ENCODE results near the gene ZDHHC11B. TPM values are rescaled to one million over a fixed set of nuclear protein-coding genes. Genes with fewer than 3 reads are reported as not detected.
"Not testable (repeated sequence)": the region's sequence is repeated elsewhere in the genome, so short reads cannot be mapped to it uniquely, and the experiment has no call there.

Gene ZDHHC11B
- total RNA-seq = 10 to 100 TPM in 1 of 2 donors, 1 to 10 TPM in 1; 8.4 to 26.4 TPM
- 10 to 100 TPM; 24.0 to 52.3 (median 37.6) TPM for polyA plus RNA-seq (ENCODE audit: insufficient read length in 6 of 6)
- long read RNA-seq, donor 1, partial matches to known transcripts = 0 of 2 reads
- long read RNA-seq, donor 1, other reads (novel, unspliced or antisense) = 0 of 2 reads
- long read RNA-seq, donor 2, partial matches to known transcripts = 0 of 1 reads
- long read RNA-seq, donor 2, other reads (novel, unspliced or antisense) = 0 of 1 reads
- long read RNA-seq, donor 3 = 0 reads
- long read RNA-seq, donor 4, partial matches to known transcripts = 0 of 2 reads
- long read RNA-seq, donor 4, other reads (novel, unspliced or antisense) = 2 of 2 reads
- long read RNA-seq, donor 5, partial matches to known transcripts = 5 of 6 reads
- long read RNA-seq, donor 5, other reads (novel, unspliced or antisense) = 0 of 6 reads
- long read RNA-seq, donor 6, partial matches to known transcripts = 0 of 1 reads
- long read RNA-seq, donor 6, other reads (novel, unspliced or antisense) = 0 of 1 reads
- long read RNA-seq, donor 7, partial matches to known transcripts = 0 of 2 reads
- long read RNA-seq, donor 7, other reads (novel, unspliced or antisense) = 0 of 2 reads
- long read RNA-seq, donor 8, partial matches to known transcripts = 15 of 16 reads
- long read RNA-seq, donor 8, other reads (novel, unspliced or antisense) = 0 of 16 reads
- long read RNA-seq, donor 9 = 0 reads
- long read RNA-seq, donor 10 = 0 reads
- long read RNA-seq, donor 11 = 0 reads
- long read RNA-seq, donor 12, partial matches to known transcripts = 0 of 1 reads
- long read RNA-seq, donor 12, other reads (novel, unspliced or antisense) = 0 of 1 reads

- peak; percentile 60 to 92 (median 88) for DNase-seq
- H3K36me3 ChIP-seq = not testable (repeated sequence)
- peak within 1 kb of the TSS in 1 of 2 donors; percentile 37 for H3K27ac ChIP-seq
Observed at GRCh38 chr5:784428-785177, at the start of gene ZDHHC11B. Gene ZDHHC11B, minus strand, starts transcription at chr5:784729. Its CDS starts 17,810 bp downstream, at chr5:766919.

GRCh38 chr5:834013-834412 is 49.5 kb upstream of the ZDHHC11B start:
- H3K27me3 ChIP-seq; H3K4me1 ChIP-seq; H3K36me3 ChIP-seq; H3K27ac ChIP-seq; intact Hi-C loops (cut with DNase I); H3K9me3 ChIP-seq; H3K4me3 ChIP-seq; DNase-seq; ATAC-seq: not testable (repeated sequence)

More at GRCh38 chr5:784428-785177, at the start of gene ZDHHC11B:
- H3K9me3 ChIP-seq; intact Hi-C loops (cut with DNase I); H3K4me1 ChIP-seq: not testable (repeated sequence)
- peaks cover 0 to 25% of the 10 kb centered on the region in 2 donors for H3K27me3 ChIP-seq
- peak; percentile 83 for ATAC-seq
- peak within 1 kb of the TSS; percentile 52 to 55 for H3K4me3 ChIP-seq

GRCh38 chr5:828194-828593 is 43.7 kb upstream of the ZDHHC11B start:
- H3K27ac ChIP-seq; H3K4me1 ChIP-seq; H3K4me3 ChIP-seq; H3K27me3 ChIP-seq; H3K36me3 ChIP-seq; intact Hi-C loops (cut with DNase I); ATAC-seq; H3K9me3 ChIP-seq: not testable (repeated sequence)
- DNase-seq = peak in 1 of 4 donors; percentile 67

- H3K27ac ChIP-seq; H3K4me1 ChIP-seq; H3K27me3 ChIP-seq; DNase-seq; H3K36me3 ChIP-seq; H3K4me3 ChIP-seq; intact Hi-C loops (cut with DNase I); H3K9me3 ChIP-seq: not testable (repeated sequence)
- ATAC-seq = peak; percentile 58
Observed at GRCh38 chr5:825544-825943, 41.0 kb upstream of the ZDHHC11B start.

- no peak for TF ChIP-seq CTCF (IDR thresholded peaks at IDR 0.05)
- Histone ChIP-seq H3K27ac (no peak overlapping the region), H3K36me3 (no peaks in the 10 kb centered on the region), H3K4me3 (no peak overlapping the region), H3K4me1 (no peaks in the 10 kb centered on the region), H3K27me3 (no peaks in the 10 kb centered on the region), H3K9me3 (no peaks in the 10 kb centered on the region)
- intact Hi-C loops (cut with DNase I) = no loop called here
- no peak for DNase-seq
- ATAC-seq = no peak
Observed at GRCh38 chr5:821504-821903, 37.0 kb upstream of the ZDHHC11B start.

GRCh38 chr5:820245-820644 is 35.7 kb upstream of the ZDHHC11B start:
- Histone ChIP-seq H3K27ac (no peak overlapping the region), H3K36me3 (no peaks in the 10 kb centered on the region), H3K27me3 (no peaks in the 10 kb centered on the region), H3K4me1 (no peaks in the 10 kb centered on the region), H3K9me3 (no peaks in the 10 kb centered on the region), H3K4me3 (no peak overlapping the region)
- intact Hi-C loops (cut with DNase I) = no loop called here
- DNase-seq (no peak), ATAC-seq (no peak)
- TF ChIP-seq CTCF (IDR thresholded peaks at IDR 0.05) = no peak

Measured in left lung (tissue), 14 donors.